Neural cell (in vitro differentiated cells): ENCODE data around the gene TMEM170A. TPM values are rescaled to one million over a fixed set of nuclear protein-coding genes. Genes with fewer than 3 reads are reported as not detected.

ENCODE experiments used
- polyA plus RNA-seq: library from polyadenylated mRNA; depleted of rRNA; stranded (reverse); fragments of >200 nt; gene quantifications from 2 replicates; pipeline ENCODE4 v1.2.3, GENCODE V29; 2014
- small RNA-seq, 3 experiments: library from RNA; depleted of rRNA; stranded (forward); fragments of <200 nt; gene quantifications; one replicate each; pipeline ENCODE3, GENCODE V24; 2012

Gene TMEM170A
- polyA plus RNA-seq, 1 donor from 2014 or later = 35.9 TPM

Small RNAs within 50 kb of the gene (small RNA-seq; reads per million reads assigned to genes)
- gene RF00598 = 0 reads per million in 3 experiments

Other genes starting within 250 kb of the TMEM170A start
- gene CTRB1, start 245.7 kb downstream of the TMEM170A start, polyA plus RNA-seq = 1.2 TPM in 1 of 2 replicates, not detected in the other
- 38.9 and 39.1 TPM in 2 replicates for gene BCAR1, start 213.1 kb downstream of the TMEM170A start, polyA plus RNA-seq
- 197 and 201 TPM in 2 replicates for gene CFDP1, start 31.2 kb downstream of the TMEM170A start, polyA plus RNA-seq
- 0.02 TPM in 1 of 2 replicates, not detected in the other for gene CHST6, start 30.8 kb upstream of the TMEM170A start, polyA plus RNA-seq
- gene CHST5, start 71.4 kb upstream of the TMEM170A start, polyA plus RNA-seq = 0.84 and 2.7 TPM in 2 replicates
- 19.6 and 25.6 TPM in 2 replicates for gene TMEM231, start 91.6 kb upstream of the TMEM170A start, polyA plus RNA-seq
- gene GABARAPL2, start 101.7 kb upstream of the TMEM170A start, polyA plus RNA-seq = 299 and 344 TPM in 2 replicates
- gene ADAT1, start 158.6 kb upstream of the TMEM170A start, polyA plus RNA-seq = 62.8 and 64.5 TPM in 2 replicates
- gene KARS1, start 183.0 kb upstream of the TMEM170A start, polyA plus RNA-seq = 151 and 159 TPM in 2 replicates
- gene TERF2IP, start 183.1 kb upstream of the TMEM170A start, polyA plus RNA-seq = 706 and 752 TPM in 2 replicates
- not detected in 2 replicates for gene CPHXL2, start 212.3 kb upstream of the TMEM170A start, polyA plus RNA-seq
- gene DUXB, start 236.8 kb upstream of the TMEM170A start, polyA plus RNA-seq = not detected in 2 replicates